Activated CD4-positive, alpha-beta T cell treated with anti-CD3 and anti-CD28 coated beads, Interleukin-2, amount 50 U/mL, for 16 hours (primary cell): ENCODE data around the gene BRCA2.

Experiments used
- DNase-seq: peaks from one replicate; pipeline ENCODE4 v3.0.0-alpha.2; 2020

BRCA2 gene

GRCh38 chr13:32315238-32316027 is at the start of gene BRCA2, which contains the start of gene ZAR1L:
Gene BRCA2 (plus strand): TSS chr13:32315508. CDS start chr13:32316461, 953 bp downstream.
Gene ZAR1L (minus strand): TSS chr13:32315363. CDS start chr13:32311925, 3,438 bp downstream.
- DNase-seq: peak; percentile 92

GRCh38 chr13:32265726-32266125 is 49.6 kb upstream of the BRCA2 start:
- no peak for DNase-seq

- DNase-seq: no peak
These were observed 49.2 kb upstream of the BRCA2 start for GRCh38 chr13:32266130-32266529.

- DNase-seq: peak; percentile 16
These were observed 47.4 kb upstream of the BRCA2 start for GRCh38 chr13:32267836-32268439.

- DNase-seq: no peak
These were observed 43.2 kb upstream of the BRCA2 start for GRCh38 chr13:32272021-32272683.

- no peak for DNase-seq
These were observed 37.5 kb upstream of the BRCA2 start for GRCh38 chr13:32277839-32278238.

- DNase-seq: no peak
These were observed 36.9 kb upstream of the BRCA2 start for GRCh38 chr13:32278426-32278825.

GRCh38 chr13:32281096-32281495 is 34.2 kb upstream of the BRCA2 start:
- no peak for DNase-seq

GRCh38 chr13:32282096-32282711 is 33.1 kb upstream of the BRCA2 start:
- no peak for DNase-seq

- DNase-seq: no peak
These were observed 30.2 kb upstream of the BRCA2 start for GRCh38 chr13:32284927-32285632.

GRCh38 chr13:32285633-32285965 is 29.7 kb upstream of the BRCA2 start:
- DNase-seq: no peak

- DNase-seq: peak; percentile 12
These were observed 18.1 kb upstream of the BRCA2 start for GRCh38 chr13:32297206-32297605.

GRCh38 chr13:32298695-32299094 is 16.6 kb upstream of the BRCA2 start:
- no peak for DNase-seq

GRCh38 chr13:32299893-32300292 is 15.4 kb upstream of the BRCA2 start:
- no peak for DNase-seq

- no peak for DNase-seq
These were observed 14.9 kb upstream of the BRCA2 start for GRCh38 chr13:32300406-32300805.

GRCh38 chr13:32300920-32301319 is 14.4 kb upstream of the BRCA2 start:
- DNase-seq: no peak

- DNase-seq: no peak
These were observed 12.8 kb upstream of the BRCA2 start for GRCh38 chr13:32302461-32302860.

- DNase-seq: no peak
These were observed 9.7 kb upstream of the BRCA2 start for GRCh38 chr13:32305646-32306045.

- no peak for DNase-seq
These were observed 5.8 kb upstream of the BRCA2 start for GRCh38 chr13:32309312-32310133.

- DNase-seq: peak; percentile 63
These were observed 5.1 kb upstream of the BRCA2 start for GRCh38 chr13:32310134-32310706.

GRCh38 chr13:32311188-32311897 is 4.0 kb upstream of the BRCA2 start:
- no peak for DNase-seq
